CD8-positive, alpha-beta memory T cell (primary cell): ENCODE data around the gene ASTL. TPM values are rescaled to one million over a fixed set of nuclear protein-coding genes. Genes with fewer than 3 reads are reported as not detected.

Experiments
- CTCF ChIA-PET: fragments of 350-600 bp; sonication (Branson Sonifier 250); formaldehyde crosslinking; loops from one replicate; lab custom pipeline; 2021; ENCODE audit warnings: antibody characterized with exemption; lab: Charles Lee
- POLR2A ChIA-PET: fragments of 350-600 bp; sonication (Branson Sonifier 250); formaldehyde crosslinking; loops from one replicate; lab custom pipeline; 2021; ENCODE audit warnings: antibody characterized with exemption; lab: Charles Lee
- DNase-seq, 5 donors: peaks; one replicate each; pipeline versions ENCODE4 v3.0.0 to v3.0.0-alpha.2; 2020 to 2022; ENCODE audit warnings: mixed read lengths in 1 of 5
- H3K27ac ChIP-seq: one replicate; pipeline ENCODE4 v1.7.0; 2013; ENCODE audit warnings: low read depth, mild to moderate bottlenecking, low read length, moderate library complexity
- H3K27me3 ChIP-seq: 2 replicates; pipeline ENCODE4 v1.7.0; 2013; ENCODE audit warnings: low read length, mild to moderate bottlenecking; ENCODE audit not compliant: insufficient read depth, poor library complexity, severe bottlenecking
- H3K36me3 ChIP-seq: 2 replicates; pipeline ENCODE4 v1.7.0; 2013; ENCODE audit warnings: mild to moderate bottlenecking, low read length, moderate library complexity; ENCODE audit not compliant: insufficient read depth
- H3K4me1 ChIP-seq: 2 replicates; pipeline ENCODE4 v1.7.0; 2013; ENCODE audit warnings: mild to moderate bottlenecking, low read length, moderate library complexity; ENCODE audit not compliant: insufficient read depth
- H3K4me3 ChIP-seq: 2 replicates; pipeline ENCODE4 v1.7.0; 2013; ENCODE audit warnings: mild to moderate bottlenecking, low read length
- H3K9me3 ChIP-seq: 2 replicates; pipeline ENCODE4 v1.7.0; 2013; ENCODE audit warnings: mild to moderate bottlenecking, low read length
- H3K27ac Mint-ChIP-seq, 8 donors: one replicate each; pipeline ENCODE4 v1.8.0; 2020 to 2021; ENCODE audit warnings: mixed read lengths in 8 of 8, mild to moderate bottlenecking in 6 of 8, inconsistent platforms in 3 of 8, moderate library complexity in 3 of 8
- H3K27me3 Mint-ChIP-seq, 2 donors: one replicate each; pipeline ENCODE4 v1.8.0; 2020 to 2021; ENCODE audit warnings: mixed read lengths in 2 of 2, mild to moderate bottlenecking in 1 of 2, moderate library complexity in 1 of 2
- H3K36me3 Mint-ChIP-seq, 3 donors: one replicate each; pipeline ENCODE4 v1.8.0; 2020 to 2021; ENCODE audit warnings: mixed read lengths in 3 of 3, inconsistent platforms in 1 of 3, mild to moderate bottlenecking in 1 of 3
- H3K4me1 Mint-ChIP-seq, 3 donors: one replicate each; pipeline ENCODE4 v1.8.0; 2020 to 2021; ENCODE audit warnings: mixed read lengths in 3 of 3, inconsistent platforms in 1 of 3, mild to moderate bottlenecking in 1 of 3
- H3K4me3 Mint-ChIP-seq, 7 donors: one replicate each; pipeline ENCODE4 v1.8.0; 2020 to 2021; ENCODE audit warnings: mixed read lengths in 7 of 7, mild to moderate bottlenecking in 6 of 7, moderate library complexity in 4 of 7, inconsistent platforms in 2 of 7
- H3K9me3 Mint-ChIP-seq, 5 donors: one replicate each; pipeline ENCODE4 v1.8.0; 2020 to 2022; ENCODE audit warnings: mixed read lengths in 5 of 5, mild to moderate bottlenecking in 3 of 5, moderate library complexity in 2 of 5, inconsistent platforms in 1 of 5
- polyA plus RNA-seq: library from polyadenylated mRNA; unstranded; fragments of 300-500 nt; fragmentation: Illumina TruSeq; gene quantifications from one replicate; pipeline ENCODE4 v1.2.3, GENCODE V29; 2021
- total RNA-seq, 2 experiments: library from RNA; stranded (reverse); gene quantifications; one replicate each; pipeline ENCODE4 v1.2.3, GENCODE V29; 2021

The ASTL gene
- total and polyA plus RNA-seq, 3 experiments from 2014 or later: 0.49 to 18.0 (median 16.2) TPM

DNA sequence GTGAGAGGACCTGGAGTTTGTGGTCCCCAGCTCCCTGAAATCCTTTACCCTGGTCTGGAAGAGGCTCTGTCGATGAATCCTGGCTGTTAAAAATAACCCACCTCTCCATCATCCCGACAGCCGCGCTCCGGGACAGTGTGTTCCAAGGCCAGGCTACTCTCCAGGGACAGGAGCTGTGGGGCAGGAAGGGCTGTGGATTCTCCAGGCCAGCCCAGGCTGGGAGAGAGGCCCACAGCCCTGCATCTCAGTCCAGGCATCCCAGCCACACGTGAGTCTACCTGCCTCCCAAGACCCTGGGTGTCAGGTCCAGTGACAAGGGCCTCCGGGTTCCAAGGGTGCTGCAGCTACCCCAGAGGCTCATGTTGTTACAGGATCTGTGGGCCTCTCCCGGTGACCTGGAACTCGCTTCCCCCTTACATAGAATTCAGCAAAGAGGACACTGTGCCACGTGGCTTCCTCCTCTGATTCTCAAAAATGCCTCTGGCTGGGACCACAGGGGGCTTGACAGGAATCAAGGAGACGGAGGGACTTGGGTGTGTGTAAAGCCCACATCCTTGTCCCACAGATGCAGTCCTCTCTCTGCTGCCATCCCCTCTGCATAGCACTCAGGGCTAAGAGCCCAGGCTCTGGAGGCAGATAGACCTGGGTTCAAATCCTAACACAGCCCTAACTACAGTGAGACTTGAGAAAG, 39.3 kb downstream of the ASTL start:
- peak in 2 of 5 donors; percentile 0 to 29 for DNase-seq
- CTCF ChIA-PET: interaction anchor here (0.8 to 1.1 kb wide), 2 partner anchors 18 to 24 kb away, joined by 3 read pairs; partner anchors contain the start of gene ADRA2B

DNA sequence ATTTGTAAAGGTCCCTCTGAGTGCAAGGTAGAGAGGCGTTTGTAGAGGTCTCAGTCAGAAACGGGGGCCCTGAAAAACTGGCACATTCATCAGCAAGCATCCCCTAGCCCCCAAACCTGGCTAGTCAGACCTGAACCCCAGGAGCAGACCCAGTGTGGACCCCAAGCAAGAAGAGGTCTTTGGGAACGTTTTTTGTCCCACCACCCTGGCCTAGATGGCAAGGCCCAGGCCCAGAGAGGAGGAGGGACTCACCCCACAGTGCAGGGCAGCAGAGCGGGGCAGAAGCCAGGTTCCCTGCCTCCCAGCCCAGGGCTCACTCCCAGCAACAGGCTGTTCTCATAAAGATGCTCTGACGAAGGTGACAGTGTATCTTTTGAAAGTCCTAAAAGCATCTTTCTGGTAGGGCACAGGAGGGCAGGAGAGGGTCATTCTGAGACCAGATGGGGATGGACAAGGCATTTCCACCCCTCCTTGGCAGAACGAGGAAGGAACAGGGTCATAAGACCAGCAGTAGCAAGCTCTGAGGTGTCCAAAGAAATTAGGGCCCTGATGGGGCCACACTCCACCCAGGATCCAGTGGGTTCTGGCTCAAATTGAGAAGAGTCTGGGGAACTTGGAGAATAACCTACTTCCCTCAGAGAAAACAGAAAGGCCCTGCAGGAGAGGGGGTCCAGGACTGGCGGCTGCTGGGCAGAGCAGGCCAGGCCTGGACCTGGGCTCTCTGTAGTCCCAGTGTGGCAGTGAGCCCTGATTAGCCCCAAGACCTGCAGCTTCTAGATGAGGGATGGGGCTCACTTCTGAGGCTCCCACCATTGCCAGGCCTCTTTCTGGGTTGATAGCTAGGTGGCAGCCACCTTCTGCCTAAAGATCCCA, 40.1 kb downstream of the ASTL start:
- Mint-ChIP-seq H3K27me3 (peaks cover 6 to 9% of the 10 kb centered on the region in 2 donors), H3K27ac (peak overlapping the region in 1 of 8 donors; percentile 65), H3K36me3 (no peaks in the 10 kb centered on the region), H3K9me3 (no peaks in the 10 kb centered on the region), H3K4me1 (no peaks in the 10 kb centered on the region), H3K4me3 (no peak overlapping the region)
- Histone ChIP-seq H3K4me3 (no peak overlapping the region), H3K9me3 (no peaks in the 10 kb centered on the region), H3K36me3 (no peaks in the 10 kb centered on the region), H3K27ac (no peak overlapping the region), H3K4me1 (no peaks in the 10 kb centered on the region), H3K27me3 (no peaks in the 10 kb centered on the region)
- ChIA-PET CTCF (interaction anchor here (0.8 to 1.1 kb wide), 2 partner anchors 19 to 23 kb away, joined by 3 read pairs; partner anchors contain the start of gene ADRA2B), POLR2A (no interaction called here)
- DNase-seq: peak in 1 of 5 donors; percentile 35

More for the DNA sequence above, 39.3 kb downstream of the ASTL start:
- Mint-ChIP-seq H3K4me3 (no peak overlapping the region), H3K27me3 (peaks cover 4 to 9% of the 10 kb centered on the region in 2 donors), H3K4me1 (no peaks in the 10 kb centered on the region), H3K9me3 (no peaks in the 10 kb centered on the region), H3K36me3 (no peaks in the 10 kb centered on the region), H3K27ac (no peak overlapping the region)
- no peaks in the 10 kb centered on the region for H3K27me3 ChIP-seq
- no peaks in the 10 kb centered on the region for H3K36me3 ChIP-seq
- POLR2A ChIA-PET: no interaction called here
- no peak overlapping the region for H3K4me3 ChIP-seq
- no peak overlapping the region for H3K27ac ChIP-seq
- H3K4me1 ChIP-seq: no peaks in the 10 kb centered on the region
- H3K9me3 ChIP-seq: no peaks in the 10 kb centered on the region

DNA sequence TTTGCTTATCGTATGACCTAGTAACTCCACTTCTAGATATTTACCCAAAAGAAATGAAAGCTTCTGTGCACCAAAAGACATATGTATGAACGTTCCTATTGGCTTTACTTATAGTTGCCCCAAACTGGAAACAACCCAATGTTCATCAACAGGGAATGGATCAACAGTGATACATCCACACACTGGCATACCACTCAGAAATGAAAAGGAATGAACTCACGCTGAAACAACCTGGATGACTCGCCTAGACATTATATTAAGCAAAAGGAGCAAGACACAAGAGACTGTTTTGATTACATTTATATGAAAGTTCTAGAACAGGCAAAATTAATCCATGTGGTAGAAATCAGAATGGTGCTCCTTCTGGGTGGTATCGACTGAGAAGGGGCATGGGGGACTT, 40.9 kb downstream of the ASTL start:
- H3K36me3 ChIP-seq: no peaks in the 10 kb centered on the region
- H3K4me3 ChIP-seq: no peak overlapping the region
- H3K27ac ChIP-seq: no peak overlapping the region
- no peaks in the 10 kb centered on the region for H3K4me1 ChIP-seq
- DNase-seq: no peak
- H3K27ac Mint-ChIP-seq: no peak overlapping the region
- H3K27me3 ChIP-seq: no peaks in the 10 kb centered on the region
- ChIA-PET POLR2A (no interaction called here), CTCF (no interaction called here)
- no peak overlapping the region for H3K4me3 Mint-ChIP-seq
- no peaks in the 10 kb centered on the region for H3K9me3 Mint-ChIP-seq
- H3K9me3 ChIP-seq: no peaks in the 10 kb centered on the region
- H3K36me3 Mint-ChIP-seq: no peaks in the 10 kb centered on the region
- no peaks in the 10 kb centered on the region for H3K4me1 Mint-ChIP-seq
- H3K27me3 Mint-ChIP-seq: peaks cover 6 to 9% of the 10 kb centered on the region in 2 donors

DNA sequence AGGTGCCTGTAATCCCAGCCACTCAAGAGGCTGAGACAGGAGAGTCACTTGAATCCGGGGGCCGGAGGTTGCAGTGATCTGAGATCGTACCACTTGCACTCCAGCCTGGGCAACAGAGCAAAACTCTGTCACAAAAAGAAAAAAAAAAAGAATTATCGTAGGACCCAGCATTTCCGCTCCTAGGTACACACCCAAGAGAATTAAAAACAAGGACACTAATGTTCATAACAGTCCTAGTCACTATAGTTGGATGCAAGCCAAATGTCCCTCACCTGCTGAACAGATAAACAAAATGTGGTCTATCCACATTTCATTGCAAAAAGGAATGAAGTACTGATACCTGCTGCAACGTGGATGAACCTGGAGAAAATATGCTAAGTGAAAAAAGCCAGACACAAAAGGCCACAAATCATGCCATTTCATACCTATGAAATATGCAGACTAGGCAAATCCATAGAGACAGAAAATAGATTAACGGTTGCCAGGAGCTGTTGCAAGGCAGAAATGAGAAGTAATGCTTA, 43.1 kb downstream of the ASTL start:
- no peaks in the 10 kb centered on the region for H3K4me1 Mint-ChIP-seq
- H3K27ac ChIP-seq: no peak overlapping the region
- POLR2A ChIA-PET: no interaction called here
- H3K36me3 Mint-ChIP-seq: no peaks in the 10 kb centered on the region
- H3K27me3 ChIP-seq: no peaks in the 10 kb centered on the region
- no peaks in the 10 kb centered on the region for H3K36me3 ChIP-seq
- H3K4me1 ChIP-seq: no peaks in the 10 kb centered on the region
- no peaks in the 10 kb centered on the region for H3K9me3 Mint-ChIP-seq
- no peak overlapping the region for H3K4me3 Mint-ChIP-seq
- no peak overlapping the region for H3K27ac Mint-ChIP-seq
- no peak overlapping the region for H3K4me3 ChIP-seq
- peaks cover 3 to 14% of the 10 kb centered on the region in 2 donors for H3K27me3 Mint-ChIP-seq
- no peaks in the 10 kb centered on the region for H3K9me3 ChIP-seq
- no peak for DNase-seq
- CTCF ChIA-PET: no interaction called here

GRCh38 chr2:96093528-96093927, 44.8 kb downstream of the ASTL start:
- Histone ChIP-seq H3K27me3 (no peaks in the 10 kb centered on the region), H3K9me3 (no peaks in the 10 kb centered on the region), H3K36me3 (no peaks in the 10 kb centered on the region), H3K4me1 (no peaks in the 10 kb centered on the region), H3K27ac (no peak overlapping the region), H3K4me3 (no peak overlapping the region)
- no peaks in the 10 kb centered on the region for H3K4me1 Mint-ChIP-seq
- H3K4me3 Mint-ChIP-seq: no peak overlapping the region
- CTCF ChIA-PET: no interaction called here
- H3K27ac Mint-ChIP-seq: no peak overlapping the region
- H3K36me3 Mint-ChIP-seq: no peaks in the 10 kb centered on the region
- POLR2A ChIA-PET: no interaction called here
- H3K27me3 Mint-ChIP-seq: peaks cover 4 to 14% of the 10 kb centered on the region in 2 donors
- DNase-seq: no peak
- no peaks in the 10 kb centered on the region for H3K9me3 Mint-ChIP-seq

- Histone ChIP-seq H3K36me3 (no peaks in the 10 kb centered on the region), H3K9me3 (no peaks in the 10 kb centered on the region), H3K27ac (no peak overlapping the region), H3K4me3 (no peak overlapping the region), H3K4me1 (no peaks in the 10 kb centered on the region), H3K27me3 (no peaks in the 10 kb centered on the region)
- no peaks in the 10 kb centered on the region for H3K9me3 Mint-ChIP-seq
- ChIA-PET CTCF (no interaction called here), POLR2A (no interaction called here)
- peaks cover 3 to 15% of the 10 kb centered on the region in 2 donors for H3K27me3 Mint-ChIP-seq
- H3K27ac Mint-ChIP-seq: no peak overlapping the region
- H3K36me3 Mint-ChIP-seq: no peaks in the 10 kb centered on the region
- DNase-seq: no peak
- no peaks in the 10 kb centered on the region for H3K4me1 Mint-ChIP-seq
- H3K4me3 Mint-ChIP-seq: no peak overlapping the region
Observed at GRCh38 chr2:96092951-96093350, 45.4 kb downstream of the ASTL start.

DNA sequence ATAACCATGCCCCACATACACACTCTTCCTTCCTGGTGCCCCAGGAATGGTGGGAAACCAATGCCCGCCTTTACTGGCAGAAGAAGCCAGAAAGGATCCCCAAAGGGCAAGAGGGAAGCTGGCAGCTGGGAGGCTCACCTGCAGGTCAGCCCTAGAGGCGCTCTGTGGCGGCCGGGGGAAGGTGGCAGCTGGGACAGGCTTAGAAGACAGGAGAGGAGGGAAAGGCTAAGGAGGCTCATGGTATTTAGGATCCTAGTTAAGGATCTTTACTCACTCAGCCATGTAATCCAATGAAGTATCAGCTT, 45.8 kb downstream of the ASTL start:
- Histone ChIP-seq H3K36me3 (no peaks in the 10 kb centered on the region), H3K27me3 (no peaks in the 10 kb centered on the region), H3K27ac (no peak overlapping the region), H3K4me3 (no peak overlapping the region), H3K9me3 (no peaks in the 10 kb centered on the region), H3K4me1 (no peaks in the 10 kb centered on the region)
- peaks cover 3 to 18% of the 10 kb centered on the region in 2 donors for H3K27me3 Mint-ChIP-seq
- POLR2A ChIA-PET: no interaction called here
- H3K4me1 Mint-ChIP-seq: no peaks in the 10 kb centered on the region
- no peak overlapping the region for H3K27ac Mint-ChIP-seq
- no peaks in the 10 kb centered on the region for H3K9me3 Mint-ChIP-seq
- CTCF ChIA-PET: interaction anchor here (0.7 kb wide), 1 partner anchor 24 kb away, joined by 3 read pairs; the partner anchor contains the start of gene ADRA2B
- no peaks in the 10 kb centered on the region for H3K36me3 Mint-ChIP-seq
- H3K4me3 Mint-ChIP-seq: no peak overlapping the region
- no peak for DNase-seq
